Measurements from ENCODE around the gene SEMA4G.

- peak; percentile 88 to 94 (median 90) for TF ChIP-seq CTCF (IDR thresholded peaks at IDR 0.05)
- TF ChIP-seq POLR2A (IDR thresholded peaks at IDR 0.05; ENCODE audit: low read depth) = no peak
- TF ChIP-seq POLR2AphosphoS5 (IDR thresholded peaks at IDR 0.05) = peak; percentile 69 to 80
Measured at GRCh38 chr10:101012525-101013364, 43.4 kb downstream of the SEMA4G start.
